HG03159 (cell line): ENCODE data around the gene TOM1.

ENCODE experiments used
- ATAC-seq: cut with Tn5 transposase; IDR thresholded peaks from one replicate; pipeline ENCODE4 v1.9.1; 2021; ENCODE audit warnings: mild to moderate bottlenecking, moderate library complexity; ENCODE audit not compliant: unreplicated experiment

Gene TOM1

DNA sequence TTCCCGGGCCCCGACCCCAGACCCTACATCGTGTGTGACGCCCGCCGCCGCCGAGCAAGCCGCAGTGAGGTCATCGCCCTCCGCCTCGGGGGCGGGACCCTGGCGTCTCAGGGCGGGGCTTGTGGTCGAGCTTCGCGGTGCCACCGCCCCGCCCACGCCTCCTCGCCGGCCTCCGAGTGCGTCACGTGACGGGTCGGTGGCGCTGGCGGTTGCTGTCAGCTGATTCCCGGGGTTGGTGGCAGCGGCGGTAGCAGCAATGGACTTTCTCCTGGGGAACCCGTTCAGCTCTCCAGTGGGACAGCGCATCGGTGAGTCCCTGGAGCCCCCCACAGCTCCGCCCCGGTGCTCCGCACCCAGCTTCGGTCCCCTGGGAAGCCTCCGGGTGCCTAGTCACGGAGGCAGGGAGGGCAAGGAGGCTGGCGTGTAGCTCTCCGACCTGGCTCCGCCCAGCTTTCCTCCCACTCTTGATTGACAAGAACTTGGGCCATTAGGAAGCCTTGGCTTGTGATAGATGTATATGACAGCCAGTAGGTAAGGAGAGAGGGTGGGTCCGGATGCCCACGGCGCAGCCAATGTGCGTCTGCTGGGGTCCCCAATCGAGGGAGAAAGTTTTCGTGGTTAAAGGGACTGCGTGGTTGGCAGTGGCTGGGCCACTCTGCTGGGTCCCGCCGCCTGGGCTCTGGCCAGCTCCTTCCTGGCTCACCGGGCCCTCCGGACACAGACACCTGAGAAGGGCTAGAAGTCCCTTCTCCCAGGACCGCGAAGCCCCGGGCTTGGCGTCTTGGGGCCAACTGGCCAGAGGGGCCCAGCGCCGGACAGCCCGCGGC, at the start of gene TOM1:
Gene TOM1 (plus strand): TSS at position 222 of the 827 bp plus-strand sequence. CDS start 35 bp downstream, at position 257.
- ATAC-seq, result peak; percentile 97

DNA sequence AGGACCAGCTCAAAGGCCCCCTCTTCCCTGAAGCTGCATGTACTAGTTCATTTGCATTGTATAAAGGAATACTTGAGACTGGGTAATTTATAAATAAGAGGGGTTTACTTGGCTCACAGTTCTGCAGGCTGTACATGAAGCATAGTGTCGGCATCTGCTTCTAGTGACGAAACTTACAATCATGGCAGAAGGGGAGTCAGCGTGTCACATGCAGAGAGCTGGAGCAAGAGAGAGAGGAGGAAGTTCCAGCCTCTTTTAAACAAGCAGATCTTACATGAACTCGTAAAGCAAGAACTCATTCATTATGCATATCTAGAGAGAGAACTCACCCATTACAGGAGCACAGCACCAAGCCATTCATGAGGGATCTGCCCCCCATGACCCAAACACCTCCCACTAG, 49.5 kb upstream of the TOM1 start:
- no peak for ATAC-seq

DNA sequence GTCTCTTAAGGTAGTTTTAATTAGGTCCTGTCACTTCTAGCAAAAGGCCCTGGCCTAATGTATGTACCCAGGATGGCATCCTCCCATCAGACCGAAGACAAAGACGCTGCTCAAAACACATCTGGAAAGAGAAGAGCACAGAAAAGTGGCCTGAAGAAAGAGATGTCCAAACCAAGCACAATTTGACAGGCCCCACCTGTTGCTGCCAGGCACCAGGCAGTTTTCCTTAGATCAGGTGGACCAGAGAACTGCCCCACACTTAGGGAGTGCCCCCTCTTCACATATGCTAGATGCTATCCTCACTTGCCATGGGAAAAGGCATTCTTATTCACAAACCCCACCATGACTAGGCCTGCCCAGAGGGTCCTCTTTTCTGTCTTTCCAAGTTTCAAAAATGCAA, 45.7 kb upstream of the TOM1 start:
- ATAC-seq, result no peak

DNA sequence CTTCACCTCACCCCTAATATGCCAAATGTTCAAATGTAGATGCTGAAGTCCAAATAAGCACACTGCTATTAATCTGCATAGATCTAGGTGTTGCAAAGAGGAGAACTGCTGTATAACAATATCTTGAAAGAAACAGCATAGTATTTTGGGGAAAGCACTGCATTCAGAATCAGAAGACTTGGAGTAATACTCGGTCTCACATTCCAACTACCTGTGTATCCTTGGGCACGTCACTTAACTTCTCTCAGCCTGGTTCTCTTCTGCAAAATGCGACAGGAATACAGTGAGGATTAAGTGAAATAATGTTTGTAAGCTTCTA, 42.7 kb upstream of the TOM1 start:
- ATAC-seq, result peak; percentile 7

DNA sequence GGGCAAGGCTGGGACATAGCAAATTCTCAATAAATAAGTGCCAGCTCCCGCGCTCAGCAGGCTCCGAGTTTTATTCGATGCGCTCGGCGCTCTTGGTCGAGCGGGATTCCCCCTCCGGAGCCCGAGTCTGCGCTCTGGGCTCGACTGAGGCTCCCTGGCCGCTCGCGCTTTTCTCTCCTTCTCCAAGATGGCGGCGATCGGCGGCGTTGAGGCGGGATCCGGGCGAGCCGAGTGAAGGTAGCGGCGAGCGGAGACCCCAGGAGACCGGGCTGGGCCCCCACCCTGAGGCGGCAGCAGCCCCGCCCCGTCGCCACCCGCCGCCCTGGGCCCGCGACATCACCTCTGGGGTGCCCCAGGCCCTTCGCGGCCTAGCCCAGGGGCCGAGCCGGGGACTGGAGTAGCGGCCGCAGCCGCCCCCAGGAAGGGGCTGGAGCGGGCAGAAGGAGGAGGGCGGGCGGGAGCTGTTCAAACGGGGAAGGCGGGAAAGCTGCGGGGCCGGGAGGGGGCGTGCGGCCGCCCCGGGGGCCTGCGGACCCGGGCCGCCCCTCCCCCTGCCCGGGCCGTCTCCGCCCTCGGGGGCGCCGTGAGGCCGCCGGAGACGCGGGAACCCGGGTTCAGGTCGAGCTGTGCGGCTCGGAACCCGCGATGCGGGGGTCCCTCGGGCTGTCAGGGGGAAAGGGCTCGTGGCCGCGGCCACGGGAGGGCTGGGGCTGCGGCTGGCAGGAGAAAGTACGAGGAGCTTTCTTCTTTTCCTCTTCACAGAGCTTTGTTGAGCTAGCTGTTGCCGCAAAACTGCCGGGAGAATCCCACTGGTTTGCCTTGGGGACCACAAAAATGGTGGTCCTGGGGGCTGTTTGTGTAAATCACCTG, 42.1 kb upstream of the TOM1 start, which contains the start of gene HMGXB4:
Gene HMGXB4 (plus strand): TSS at position 173 of the 870 bp plus-strand sequence. CDS start 4,898 bp downstream, outside the sequence.
- peak; percentile 89 for ATAC-seq

DNA sequence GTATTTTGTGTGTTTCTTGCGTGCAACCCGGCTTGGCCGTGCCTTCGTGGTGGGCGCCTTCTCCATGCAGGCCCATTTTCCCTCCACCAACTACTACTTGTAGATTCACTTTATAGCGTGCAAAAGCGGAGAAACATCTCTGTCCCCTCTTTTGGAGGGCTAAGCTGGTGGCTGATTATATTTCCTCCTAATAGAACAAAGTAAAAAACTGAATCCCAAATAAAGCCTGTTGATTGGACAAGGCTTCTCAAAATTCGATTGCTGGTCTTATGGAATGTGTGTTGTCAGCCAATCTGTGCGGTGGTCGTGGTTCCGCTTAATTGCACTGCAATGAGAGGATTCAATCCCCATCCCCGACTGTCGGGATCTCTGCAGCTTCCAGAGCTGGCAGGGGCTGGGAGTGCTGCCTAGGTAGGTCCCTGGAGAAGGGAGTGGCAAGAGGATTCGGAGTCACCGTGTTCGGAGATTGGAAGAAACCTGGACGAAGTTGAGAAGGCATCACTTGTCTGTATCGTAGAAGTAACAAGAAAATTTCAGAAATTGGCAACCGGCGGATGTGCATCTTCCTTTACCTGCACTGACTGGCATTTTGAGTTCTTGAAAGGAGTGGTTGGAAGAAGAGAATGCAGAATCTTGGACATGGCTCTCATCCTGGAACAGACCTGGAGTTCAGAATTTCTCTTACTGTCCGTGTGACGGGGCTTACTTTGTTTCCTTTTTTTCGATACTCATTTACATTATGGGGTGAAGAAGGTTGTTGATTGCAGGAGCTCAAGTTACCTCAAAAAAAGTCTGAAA, 41.3 kb upstream of the TOM1 start:
- no peak for ATAC-seq

DNA sequence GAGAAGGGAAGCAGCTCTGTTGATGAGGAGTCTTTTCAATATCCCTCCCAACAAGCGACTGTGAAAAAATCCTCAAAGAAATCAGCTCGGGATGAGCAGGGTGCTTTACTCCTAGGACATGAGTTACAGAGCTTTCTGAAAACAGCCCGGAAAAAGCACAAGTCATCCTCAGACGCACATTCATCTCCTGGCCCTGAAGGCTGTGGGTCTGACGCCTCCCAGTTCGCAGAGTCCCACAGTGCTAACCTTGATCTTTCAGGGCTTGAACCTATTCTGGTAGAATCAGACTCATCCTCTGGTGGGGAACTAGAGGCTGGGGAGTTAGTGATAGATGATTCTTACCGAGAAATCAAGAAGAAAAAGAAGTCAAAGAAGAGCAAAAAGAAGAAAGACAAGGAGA, 34.7 kb upstream of the TOM1 start:
- no peak for ATAC-seq

DNA sequence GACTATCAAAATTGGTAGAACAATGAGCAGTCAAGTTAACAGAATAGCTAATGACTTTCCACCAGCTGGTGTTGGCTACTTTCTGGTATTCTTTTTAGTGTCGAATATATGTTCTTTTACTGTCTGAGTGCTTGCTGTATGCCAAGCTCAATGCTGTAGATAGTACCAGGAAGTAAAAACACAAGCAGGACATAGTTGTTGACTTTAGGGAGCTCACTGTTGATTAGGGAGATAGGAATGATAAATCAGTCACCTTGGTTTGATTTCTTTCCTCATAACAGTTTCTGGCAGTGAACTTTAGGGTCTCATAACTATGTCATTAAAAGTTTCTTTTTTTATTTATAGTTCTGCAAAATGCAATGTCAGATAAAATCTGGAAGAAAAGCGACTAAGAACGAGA, 33.4 kb upstream of the TOM1 start:
- no peak for ATAC-seq

DNA sequence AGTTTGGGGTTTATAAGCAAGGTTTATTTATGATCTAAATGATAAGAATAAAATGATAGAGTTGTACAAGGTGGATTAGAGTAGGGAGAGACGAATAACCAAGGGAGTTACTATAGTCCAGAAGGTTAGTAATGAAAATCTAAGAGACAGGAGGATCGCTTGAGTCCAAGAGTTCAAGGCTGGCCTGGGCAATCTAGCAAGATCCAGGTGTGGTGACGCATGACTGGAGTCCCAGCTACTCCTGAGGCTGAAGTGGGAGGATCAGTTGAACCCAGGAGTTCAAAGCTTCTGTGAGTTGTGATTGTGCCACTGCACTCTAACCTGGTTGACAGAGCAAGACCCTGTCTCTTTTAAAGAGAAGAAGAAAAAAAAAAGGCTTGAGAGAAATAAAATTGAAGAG, 30.1 kb upstream of the TOM1 start:
- no peak for ATAC-seq

DNA sequence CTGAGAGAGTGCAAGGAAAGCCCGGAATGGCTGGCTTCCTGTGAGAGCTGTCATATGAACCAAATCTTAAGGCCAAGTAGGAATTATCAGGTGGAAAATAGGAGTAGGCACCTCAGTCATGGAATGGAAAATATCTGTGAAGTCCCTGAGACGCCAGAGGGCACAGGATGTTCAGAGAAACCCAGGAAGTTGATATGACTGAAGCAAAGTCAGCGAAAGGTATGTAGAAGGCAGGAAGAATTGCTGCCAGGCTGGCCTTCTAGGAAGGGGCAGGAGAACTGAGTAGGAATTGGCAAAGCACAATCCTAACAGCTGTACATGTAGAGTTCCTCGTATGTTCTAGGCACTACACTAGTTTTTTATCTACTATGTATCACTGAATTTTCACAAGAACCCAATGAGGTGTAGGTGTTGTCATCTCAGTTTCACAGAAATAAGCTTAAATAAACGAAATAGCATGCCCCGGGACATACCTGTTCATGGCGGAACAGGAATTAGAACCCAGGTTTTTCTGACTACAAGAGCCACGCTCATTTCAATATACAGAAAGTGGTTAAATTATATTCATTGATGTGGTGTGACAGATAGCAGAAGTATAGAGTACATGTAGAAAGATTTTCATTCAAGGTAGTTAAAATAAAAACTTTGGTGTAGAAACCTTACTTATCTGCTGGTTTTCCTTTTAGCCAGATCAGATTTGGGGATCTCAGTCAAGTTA, 25.4 kb upstream of the TOM1 start:
- ATAC-seq, result no peak

DNA sequence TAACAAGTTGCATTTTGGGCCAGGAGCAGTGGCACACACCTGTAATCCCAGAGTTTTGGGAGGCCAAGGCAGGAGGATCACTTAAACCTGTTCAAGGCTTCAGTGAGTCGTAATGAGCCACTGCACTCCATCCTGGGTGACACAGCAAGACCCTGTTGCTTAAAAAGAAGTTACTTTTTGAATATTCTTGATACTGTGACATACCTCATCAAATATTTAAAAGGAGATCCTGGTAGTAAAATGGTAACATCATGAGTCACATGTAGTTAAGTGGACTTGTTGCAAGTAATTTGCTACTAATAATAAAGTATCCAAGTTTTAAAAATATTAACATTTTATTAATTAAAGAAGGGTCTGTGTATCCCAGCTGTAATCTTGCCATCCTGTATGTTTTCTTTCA, 24.1 kb upstream of the TOM1 start:
- no peak for ATAC-seq

DNA sequence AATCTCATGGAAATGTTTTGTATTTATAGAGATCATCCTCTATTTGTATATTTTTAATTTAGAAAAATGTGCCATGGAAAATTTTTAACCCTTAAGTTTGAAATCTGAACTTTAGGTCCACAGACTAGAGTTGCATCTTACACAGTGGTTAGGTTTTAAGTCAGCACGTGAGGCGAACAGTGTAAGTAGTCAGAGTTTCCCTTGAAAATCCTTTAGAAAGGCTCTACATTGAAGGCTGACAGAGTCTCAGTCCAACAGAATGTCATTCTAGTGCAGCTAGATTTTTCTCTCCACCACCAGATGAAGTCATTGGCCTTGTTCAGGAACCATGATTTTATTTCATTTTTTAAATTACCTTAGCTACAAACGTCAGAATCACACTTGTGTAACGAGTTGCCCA, 23.7 kb upstream of the TOM1 start:
- no peak for ATAC-seq

DNA sequence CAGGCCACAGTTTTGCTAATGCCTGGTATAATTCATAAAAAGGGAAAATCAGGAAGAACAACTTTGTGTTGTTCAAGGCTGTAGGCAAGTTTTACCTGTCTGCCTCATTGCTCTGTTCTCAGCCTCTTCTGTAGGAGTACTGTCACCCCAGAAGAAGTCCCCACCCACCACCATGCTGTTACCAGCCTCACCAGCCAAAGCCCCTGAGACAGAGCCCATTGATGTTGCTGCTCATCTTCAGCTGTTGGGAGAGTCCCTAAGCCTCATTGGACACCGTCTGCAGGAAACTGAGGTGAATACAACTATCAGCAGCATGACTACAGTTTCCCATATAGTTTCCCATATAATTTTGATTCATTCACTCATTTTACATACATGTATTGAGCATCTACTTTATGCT, 11.6 kb upstream of the TOM1 start:
- ATAC-seq, result no peak

DNA sequence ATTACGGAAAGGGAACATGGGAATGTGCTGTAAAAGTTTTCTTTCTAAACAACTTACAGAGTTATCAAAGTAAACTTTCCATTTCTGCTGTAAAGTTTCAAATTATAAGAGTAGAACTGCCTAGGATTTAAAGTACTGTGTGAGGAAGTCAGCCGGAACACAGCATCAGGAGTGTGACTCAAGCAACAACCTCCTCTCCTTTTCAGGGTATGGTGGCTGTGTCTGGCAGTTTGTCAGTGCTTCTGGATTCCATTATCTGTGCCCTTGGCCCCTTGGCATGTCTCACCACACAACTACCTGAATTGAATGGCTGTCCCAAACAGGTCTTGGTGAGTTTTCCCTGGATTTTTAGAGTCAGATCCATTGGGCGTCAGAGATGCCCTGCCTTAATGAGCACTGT, 6.9 kb upstream of the TOM1 start:
- no peak for ATAC-seq

DNA sequence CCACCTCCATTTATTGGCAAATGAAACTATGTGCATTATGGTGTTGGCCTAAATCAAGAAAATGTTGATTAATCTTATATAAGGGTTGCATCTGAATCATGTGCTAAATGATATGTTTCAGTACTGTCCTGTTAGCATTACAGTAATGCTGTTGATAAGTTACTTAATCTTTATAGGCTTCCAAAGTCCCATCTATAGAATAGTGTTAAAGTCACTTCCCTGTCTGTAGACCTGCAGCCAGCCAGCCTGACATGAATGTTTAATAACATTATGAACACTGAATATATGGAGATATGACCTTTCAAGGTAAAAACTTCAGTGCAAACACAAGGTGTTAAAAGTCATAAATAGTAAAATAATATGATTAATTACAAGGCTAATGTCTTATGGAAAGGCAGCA, 3.6 kb upstream of the TOM1 start:
- no peak for ATAC-seq

DNA sequence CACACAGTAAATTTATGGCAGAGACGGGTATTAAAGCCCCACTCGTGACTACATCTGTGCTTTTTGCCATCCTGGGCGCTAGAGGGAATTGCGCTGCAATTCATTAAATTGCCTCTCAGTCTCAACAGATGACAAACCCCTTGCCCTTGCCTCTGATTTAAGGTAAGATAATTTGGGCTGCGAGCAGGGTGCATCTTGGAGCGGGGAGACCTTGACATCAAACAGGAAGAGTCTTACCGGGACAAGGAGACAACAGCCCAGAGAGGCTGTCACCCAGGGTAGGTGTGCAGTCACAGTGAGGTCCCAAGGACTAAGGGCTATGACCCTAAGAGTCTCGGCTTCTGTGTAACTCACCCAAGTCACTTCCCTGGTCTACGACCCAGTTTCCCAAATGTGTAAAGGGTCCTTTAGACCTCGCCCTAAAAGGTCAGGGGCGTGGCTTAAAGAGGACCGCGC, 449 bp upstream of the TOM1 start:
- ATAC-seq, result peak; percentile 7

DNA sequence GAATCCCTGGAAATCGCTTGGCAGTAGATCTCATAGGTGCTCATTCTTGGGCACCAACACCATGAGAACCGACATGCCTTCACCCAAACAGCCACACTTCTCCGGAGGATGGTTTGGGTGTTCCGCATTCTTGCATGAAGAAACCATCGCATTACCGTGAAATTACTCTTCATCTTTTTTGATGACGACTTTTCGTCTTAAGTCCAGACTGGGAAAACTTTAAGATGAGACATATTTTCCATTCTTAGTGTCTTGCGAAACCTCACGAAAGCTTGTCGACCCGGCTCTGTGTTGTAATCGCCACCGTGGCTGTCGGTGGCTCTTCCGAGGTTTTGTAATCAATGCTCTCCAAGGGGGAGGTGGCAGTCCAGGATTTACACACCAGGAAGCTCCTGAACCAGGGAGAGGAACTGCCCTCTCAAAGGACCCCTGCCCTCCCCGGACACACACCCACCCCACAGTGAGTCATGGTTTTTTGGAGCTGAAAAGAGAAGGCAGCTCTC, 1.7 kb downstream of the TOM1 start:
- no peak for ATAC-seq

DNA sequence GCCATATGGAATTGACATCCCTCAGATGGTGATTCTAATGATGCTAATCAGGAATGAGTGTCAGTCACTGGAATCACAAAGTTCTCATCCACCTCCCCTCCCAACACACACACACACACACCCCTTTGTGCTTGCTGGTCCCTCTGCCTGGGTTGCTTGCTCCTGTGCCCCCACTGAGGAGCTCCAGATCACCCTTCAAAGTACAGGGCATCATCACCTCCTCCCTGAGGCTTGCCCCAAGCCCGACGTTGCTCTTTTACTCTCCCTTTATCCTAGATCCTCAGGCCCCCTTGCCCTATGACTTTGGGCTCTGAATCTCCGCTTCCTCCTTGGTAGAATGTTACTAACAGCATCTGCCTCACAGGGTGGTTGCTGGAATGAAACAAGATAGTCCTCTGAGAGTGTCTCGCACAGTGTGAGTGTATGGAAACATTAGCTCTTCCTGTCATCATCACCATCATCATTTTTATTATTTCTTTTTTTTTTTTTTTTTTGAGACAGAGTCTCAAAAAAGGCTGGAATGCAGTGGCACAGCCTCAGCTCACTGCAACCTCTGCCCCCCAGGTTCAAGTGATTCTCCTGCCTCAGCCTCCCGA, 3.4 kb downstream of the TOM1 start:
- no peak for ATAC-seq

DNA sequence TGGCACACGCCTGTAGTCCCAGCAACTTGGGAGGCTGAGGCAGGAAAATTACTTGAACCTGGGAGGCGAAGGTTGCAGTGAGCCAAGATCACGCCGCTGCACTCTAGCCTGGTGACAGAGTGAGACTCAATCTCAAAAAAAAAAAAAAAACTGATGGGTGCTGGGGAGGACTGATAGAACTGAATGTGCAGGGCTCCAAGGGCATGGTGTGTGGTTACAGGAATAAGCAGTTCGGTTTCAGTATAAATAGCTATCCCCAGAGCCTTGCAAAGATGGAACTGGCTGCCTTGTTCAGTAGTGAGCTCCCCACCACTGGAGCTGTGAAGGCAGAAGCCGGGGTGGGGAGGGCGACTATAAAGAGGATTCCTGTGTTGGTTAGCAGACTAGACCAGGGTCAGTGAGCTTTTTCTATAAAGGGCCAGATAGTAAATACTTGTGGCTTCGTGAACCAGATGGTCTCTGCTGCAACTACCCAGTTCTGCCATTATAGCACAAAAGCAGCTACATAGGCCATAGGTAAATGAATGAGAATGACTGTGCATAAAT, 5.9 kb downstream of the TOM1 start:
- ATAC-seq, result no peak
